HUES64 (cell line): Measurements from ENCODE around the gene PLIN3.
"Not testable (repeated sequence)": the region's sequence is repeated elsewhere in the genome, so short reads cannot be mapped to it uniquely, and the experiment has no call there.

Source experiments
- H3K27ac ChIP-seq: 2 replicates; pipeline ENCODE4 v1.7.0; 2013; ENCODE audit warnings: low read depth, low read length, inconsistent platforms
- H3K27me3 ChIP-seq: 2 replicates; pipeline ENCODE4 v1.6.1; 2013; ENCODE audit warnings: mild to moderate bottlenecking, low read length; ENCODE audit not compliant: insufficient read depth
- H3K36me3 ChIP-seq: 2 replicates; pipeline ENCODE4 v1.6.1; 2013; ENCODE audit warnings: mild to moderate bottlenecking, low read length; ENCODE audit not compliant: insufficient read depth
- H3K4me1 ChIP-seq: 2 replicates; pipeline ENCODE4 v1.6.1; 2013; ENCODE audit warnings: mild to moderate bottlenecking, low read length, moderate library complexity; ENCODE audit not compliant: insufficient read depth
- H3K4me3 ChIP-seq: 2 replicates; pipeline ENCODE4 v1.5.1; 2013; ENCODE audit warnings: mild to moderate bottlenecking, low read length, moderate library complexity
- H3K9ac ChIP-seq: 2 replicates; pipeline ENCODE4 v1.6.1; 2013; ENCODE audit warnings: mild to moderate bottlenecking, low read depth, low read length
- H3K9me3 ChIP-seq: 2 replicates; pipeline ENCODE4 v1.6.1; 2013; ENCODE audit warnings: low read depth, low read length; ENCODE audit not compliant: insufficient read depth
- WGBS: fragments of 150-250, 120-280 bp; methylation state at CpG from one replicate; pipeline ENCODE4 v1.1.7; 2013; ENCODE audit warnings: missing lambda C conversion rate; 5-methylcytosine and 5-hydroxymethylcytosine counted together

PLIN3 gene

GRCh38 chr19:4866595-4867424 is 657 bp downstream of the PLIN3 start:
- H3K4me1 ChIP-seq, result peaks cover 7% of the 10 kb centered on the region
- peak overlapping the region; percentile 93 for H3K4me3 ChIP-seq
- H3K9ac ChIP-seq, result peak overlapping the region; percentile 68
- H3K36me3 ChIP-seq, result no peaks in the 10 kb centered on the region
- no peaks in the 10 kb centered on the region for H3K27me3 ChIP-seq
- H3K9me3 ChIP-seq, result no peaks in the 10 kb centered on the region
- peak overlapping the region; percentile 51; the same call in 1 of the 2 replicates for H3K27ac ChIP-seq
- 12% methylated on average over 17 of the region's 22 CpGs for WGBS

- Histone ChIP-seq H3K4me3 (no peak overlapping the region), H3K27me3 (no peaks in the 10 kb centered on the region), H3K9ac (no peak overlapping the region), H3K9me3 (no peaks in the 10 kb centered on the region), H3K4me1 (peaks cover under 1% of the 10 kb centered on the region; the same call in 1 of the 2 replicates), H3K36me3 (peaks cover 34% of the 10 kb centered on the region), H3K27ac (no peak overlapping the region)
- WGBS, result 90% methylated on average over 10 of the region's 10 CpGs
Observed at GRCh38 chr19:4861147-4861546, 6.3 kb downstream of the PLIN3 start.

- Histone ChIP-seq H3K36me3 (peaks cover 46% of the 10 kb centered on the region), H3K9ac (no peak overlapping the region)
- 96% methylated on average over 11 of the region's 11 CpGs for WGBS
Observed at GRCh38 chr19:4859697-4860096, 7.8 kb downstream of the PLIN3 start.

GRCh38 chr19:4856468-4856867 is 11.0 kb downstream of the PLIN3 start:
- WGBS, result 92% methylated on average over 12 of the region's 12 CpGs
- not testable (repeated sequence) for H3K9me3 ChIP-seq, H3K27ac ChIP-seq, H3K27me3 ChIP-seq, H3K4me1 ChIP-seq, H3K9ac ChIP-seq, H3K4me3 ChIP-seq
- peaks cover 54% of the 10 kb centered on the region for H3K36me3 ChIP-seq

More at GRCh38 chr19:4859697-4860096, 7.8 kb downstream of the PLIN3 start:
- H3K4me3 ChIP-seq, result no peak overlapping the region
- H3K27me3 ChIP-seq, result no peaks in the 10 kb centered on the region
- H3K9me3 ChIP-seq, result no peaks in the 10 kb centered on the region
- H3K4me1 ChIP-seq, result no peaks in the 10 kb centered on the region
- no peak overlapping the region for H3K27ac ChIP-seq

GRCh38 chr19:4853506-4853905 is 14.0 kb downstream of the PLIN3 start:
- peaks cover 43% of the 10 kb centered on the region for H3K36me3 ChIP-seq
- WGBS, result 86% methylated on average over 8 of the region's 8 CpGs
- H3K4me3 ChIP-seq, result not testable (repeated sequence)

GRCh38 chr19:4852484-4852883 is 15.0 kb downstream of the PLIN3 start:
- no peak overlapping the region for H3K27ac ChIP-seq
- H3K4me1 ChIP-seq, result no peaks in the 10 kb centered on the region
- H3K4me3 ChIP-seq, result no peak overlapping the region
- no peak overlapping the region for H3K9ac ChIP-seq
- WGBS, result 94% methylated on average over 6 of the region's 6 CpGs
- H3K36me3 ChIP-seq, result peaks cover 52% of the 10 kb centered on the region
- no peaks in the 10 kb centered on the region for H3K27me3 ChIP-seq
- no peaks in the 10 kb centered on the region for H3K9me3 ChIP-seq

More at GRCh38 chr19:4853506-4853905, 14.0 kb downstream of the PLIN3 start:
- not testable (repeated sequence) for H3K27ac ChIP-seq, H3K9ac ChIP-seq, H3K4me1 ChIP-seq, H3K27me3 ChIP-seq, H3K9me3 ChIP-seq

- H3K4me3 ChIP-seq, result no peak overlapping the region
- peaks cover 49% of the 10 kb centered on the region for H3K36me3 ChIP-seq
- WGBS, result 76% methylated on average over 42 of the region's 42 CpGs
- no peaks in the 10 kb centered on the region for H3K27me3 ChIP-seq
- H3K4me1 ChIP-seq, result no peaks in the 10 kb centered on the region
- H3K9ac ChIP-seq, result no peak overlapping the region
- no peak overlapping the region for H3K27ac ChIP-seq
- no peaks in the 10 kb centered on the region for H3K9me3 ChIP-seq
Observed at GRCh38 chr19:4851551-4852290, 15.7 kb downstream of the PLIN3 start.

GRCh38 chr19:4849019-4849418 is 18.4 kb downstream of the PLIN3 start:
- H3K36me3 ChIP-seq, result peaks cover 50% of the 10 kb centered on the region
- no peak overlapping the region for H3K27ac ChIP-seq
- 95% methylated on average over 7 of the region's 7 CpGs for WGBS

GRCh38 chr19:4847190-4847973 is 20.1 kb downstream of the PLIN3 start:
- Histone ChIP-seq H3K9ac (no peak overlapping the region), H3K4me3 (no peak overlapping the region), H3K27ac (no peak overlapping the region), H3K36me3 (peaks cover 58% of the 10 kb centered on the region), H3K9me3 (no peaks in the 10 kb centered on the region), H3K4me1 (no peaks in the 10 kb centered on the region), H3K27me3 (no peaks in the 10 kb centered on the region)
- 97% methylated on average over 22 of the region's 23 CpGs for WGBS

More at GRCh38 chr19:4849019-4849418, 18.4 kb downstream of the PLIN3 start:
- H3K4me1 ChIP-seq, result no peaks in the 10 kb centered on the region
- no peak overlapping the region for H3K4me3 ChIP-seq
- no peak overlapping the region for H3K9ac ChIP-seq
- no peaks in the 10 kb centered on the region for H3K9me3 ChIP-seq
- H3K27me3 ChIP-seq, result no peaks in the 10 kb centered on the region

GRCh38 chr19:4845975-4846374 is 21.5 kb downstream of the PLIN3 start:
- WGBS, result 97% methylated on average over 8 of the region's 9 CpGs
- not testable (repeated sequence) for H3K9ac ChIP-seq, H3K4me3 ChIP-seq, H3K27ac ChIP-seq, H3K9me3 ChIP-seq, H3K27me3 ChIP-seq, H3K4me1 ChIP-seq
- H3K36me3 ChIP-seq, result peaks cover 63% of the 10 kb centered on the region
